ENCODE measurements around the gene DYNLL1.
"Not testable (repeated sequence)": the region's sequence is repeated elsewhere in the genome, so short reads cannot be mapped to it uniquely, and the experiment has no call there.

DYNLL1 gene

GRCh38 chr12:120475643-120476042 lies 20.3 kb upstream of the DYNLL1 start:
- no peak for DNase-seq

DNA sequence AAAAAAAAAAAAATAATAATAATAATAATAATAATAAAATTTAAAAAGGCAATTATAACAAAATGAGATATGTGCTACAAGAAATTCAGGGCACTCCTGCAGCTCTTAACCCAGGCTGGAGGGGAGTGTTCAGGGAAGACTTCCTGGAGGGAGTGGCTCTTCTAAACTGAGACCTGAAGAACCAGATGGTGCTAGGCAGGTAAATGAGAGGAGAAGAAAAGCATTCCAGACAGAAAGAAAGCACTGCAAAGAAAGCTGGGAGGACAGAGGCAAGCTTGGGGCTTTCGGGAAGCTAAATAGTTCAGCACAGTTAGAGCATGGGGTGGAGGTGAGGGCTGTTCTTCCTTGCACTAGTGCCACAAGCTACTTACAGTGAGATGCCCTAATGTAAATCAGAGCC lies 16.5 kb upstream of the DYNLL1 start:
- no peak for DNase-seq

- no peak for DNase-seq
Measured at GRCh38 chr12:120480211-120480610, 15.7 kb upstream of the DYNLL1 start.

GRCh38 chr12:120481022-120481767 lies 14.7 kb upstream of the DYNLL1 start:
- no peak for DNase-seq

DNA sequence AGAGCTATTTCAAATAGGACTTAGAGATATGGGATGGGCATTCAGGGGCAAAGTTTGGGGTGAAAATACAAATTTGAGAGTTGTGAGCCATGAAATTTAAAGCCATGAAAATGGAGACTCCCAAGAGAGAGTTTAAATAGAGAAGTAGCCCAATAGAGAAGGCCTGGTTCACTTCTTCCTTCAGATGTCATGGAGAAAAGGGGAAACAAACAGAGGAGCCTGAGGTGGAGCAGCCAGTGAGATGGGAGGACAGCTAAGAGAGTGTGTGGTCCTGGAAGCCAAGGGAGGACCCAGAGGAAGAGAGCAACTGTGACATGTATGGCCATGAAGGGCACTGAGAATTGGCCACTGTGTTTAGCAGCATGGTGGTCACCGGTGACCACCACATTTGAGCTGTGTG lies 12.3 kb upstream of the DYNLL1 start:
- no peak for DNase-seq

GRCh38 chr12:120485961-120486881 lies 9.7 kb upstream of the DYNLL1 start:
- no peak for DNase-seq

DNA sequence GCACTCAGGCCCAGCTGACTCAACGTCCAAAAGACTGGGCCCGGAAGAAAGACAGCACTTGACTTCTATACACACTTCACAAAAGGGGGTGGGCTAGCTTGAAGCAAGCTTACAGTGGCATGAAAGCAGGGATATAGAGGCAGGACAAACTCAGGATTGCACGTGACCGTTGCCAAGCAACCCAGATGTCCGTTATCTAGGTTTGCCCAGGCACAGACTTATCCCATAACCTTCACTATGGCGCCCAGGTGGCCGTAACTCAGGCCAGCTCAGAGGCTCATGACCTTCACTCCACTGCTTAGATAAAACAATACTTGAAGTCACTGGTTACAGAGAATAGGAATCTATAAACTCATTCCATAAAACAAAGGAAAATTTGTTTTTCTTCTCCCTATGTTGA lies 8.4 kb upstream of the DYNLL1 start:
- not testable (repeated sequence) for DNase-seq

- no peak for DNase-seq
Measured at GRCh38 chr12:120488057-120488640, 7.8 kb upstream of the DYNLL1 start.

GRCh38 chr12:120489018-120489417 lies 6.9 kb upstream of the DYNLL1 start:
- no peak for DNase-seq

DNA sequence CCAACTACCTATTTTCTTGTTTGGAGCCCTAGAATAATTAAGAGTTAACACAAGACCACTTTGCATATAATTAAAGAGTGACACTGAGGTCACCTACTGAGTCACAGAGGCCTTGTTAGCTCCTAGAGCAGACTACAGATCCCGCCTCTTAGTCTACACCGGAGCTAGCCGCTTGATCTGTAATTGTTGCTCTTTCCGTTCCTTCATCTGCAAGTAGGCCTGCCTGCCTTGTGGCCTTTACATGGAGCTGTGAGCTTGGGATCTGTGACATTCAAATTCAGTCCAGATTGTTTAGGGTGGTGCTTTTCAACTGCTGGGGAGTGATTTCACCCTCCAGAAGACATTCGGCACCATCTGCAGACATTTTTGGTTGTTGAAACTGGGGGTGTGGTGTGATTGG lies 5.6 kb upstream of the DYNLL1 start:
- DNase-seq: no peak

DNA sequence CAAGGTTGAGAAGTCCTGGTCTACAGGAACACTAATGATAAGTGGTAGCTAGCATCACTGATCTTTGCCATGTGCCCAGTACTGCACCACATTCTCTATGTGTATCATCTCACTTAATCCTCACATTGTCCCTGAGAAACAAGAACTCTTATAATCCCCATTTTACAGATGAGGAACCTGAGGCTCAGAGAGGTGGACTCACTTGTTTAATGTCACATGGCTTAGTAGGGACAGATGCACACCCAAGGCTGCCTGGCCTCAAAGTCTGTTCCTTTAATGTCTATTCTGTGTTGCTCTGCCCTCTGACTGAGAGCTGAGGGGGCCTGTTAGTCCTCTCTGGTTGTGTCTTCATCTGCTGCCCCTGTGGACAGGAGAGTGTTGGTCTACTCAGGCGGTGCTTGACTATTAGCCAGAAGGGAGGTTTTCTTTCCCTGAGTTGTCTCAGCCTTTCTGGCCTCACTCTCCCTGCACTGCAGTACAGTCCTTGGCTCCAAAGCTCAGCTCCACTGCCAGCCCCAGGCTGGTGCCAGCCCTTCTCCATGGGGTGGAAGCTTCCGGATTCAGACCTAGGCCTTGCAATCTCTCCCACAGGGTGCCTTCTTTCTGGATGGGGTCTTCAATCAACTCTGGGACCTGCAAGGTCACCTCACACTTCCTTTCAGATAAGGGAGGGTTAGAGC lies 4.9 kb upstream of the DYNLL1 start:
- DNase-seq: no peak

- DNase-seq: no peak
Measured at GRCh38 chr12:120495186-120495730, 655 bp upstream of the DYNLL1 start.

GRCh38 chr12:120496413-120497340 lies 764 bp downstream of the DYNLL1 start:
- DNase-seq: peak; percentile 20

DNA sequence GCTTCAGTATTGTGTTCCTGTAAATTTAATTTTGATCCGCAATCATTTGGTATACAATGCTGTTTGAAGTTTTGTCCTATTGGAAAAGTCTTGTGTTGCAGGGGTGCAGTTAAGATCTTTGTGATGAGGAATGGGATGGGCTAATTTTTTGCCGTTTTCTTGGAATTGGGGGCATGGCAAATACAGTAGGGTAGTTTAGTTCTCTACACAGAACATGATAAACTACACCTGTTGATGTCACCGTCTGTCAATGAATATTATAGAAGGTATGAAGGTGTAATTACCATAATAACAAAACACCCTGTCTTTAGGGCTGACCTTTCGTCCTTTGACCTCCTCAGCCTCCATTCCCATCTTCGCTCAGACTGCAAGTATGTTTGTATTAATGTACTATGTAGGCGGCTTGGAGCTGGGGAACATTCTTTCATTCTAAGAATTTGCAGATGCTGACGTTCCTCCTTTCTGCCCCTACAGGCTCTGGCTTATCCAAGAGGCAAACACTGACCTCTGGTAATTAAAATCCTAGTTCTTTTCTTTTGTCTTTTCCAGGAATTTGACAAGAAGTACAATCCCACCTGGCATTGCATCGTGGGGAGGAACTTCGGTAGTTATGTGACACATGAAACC lies 1.7 kb downstream of the DYNLL1 start:
- DNase-seq: no peak

DNA sequence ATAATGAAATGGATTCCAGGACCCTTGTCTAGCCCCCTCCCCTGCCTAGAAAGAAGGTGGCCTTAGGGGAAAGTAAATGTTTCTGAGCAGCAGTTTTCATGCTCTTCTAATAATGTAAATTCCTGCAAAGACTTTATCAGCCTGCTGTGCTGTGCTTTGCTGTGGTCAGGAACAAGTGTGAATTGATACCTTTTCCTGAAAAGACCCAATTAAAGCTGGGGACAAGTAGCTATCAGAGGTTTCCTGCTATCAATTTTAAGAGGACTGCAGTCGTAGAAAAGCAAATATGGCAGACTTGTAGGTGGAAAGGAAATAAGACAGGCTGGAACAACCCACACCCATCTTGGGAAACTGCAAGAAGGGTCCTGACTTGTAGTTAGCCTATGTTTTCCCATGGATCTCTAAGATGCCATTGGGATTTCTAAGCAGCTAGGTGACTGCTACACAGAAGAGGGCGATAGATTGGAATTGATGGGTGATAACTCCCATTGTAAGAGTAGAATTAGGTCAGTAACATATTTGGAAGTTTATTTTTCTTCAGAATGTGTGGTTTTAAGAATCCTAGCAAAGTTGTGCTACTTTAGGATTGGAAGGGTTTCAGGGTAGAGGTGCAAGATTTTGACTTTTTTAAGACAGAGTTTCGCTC lies 3.1 kb downstream of the DYNLL1 start:
- DNase-seq: no peak

- no peak for DNase-seq
Measured at GRCh38 chr12:120500581-120500980, 4.7 kb downstream of the DYNLL1 start.

- no peak for DNase-seq
Measured at GRCh38 chr12:120504587-120504986, 8.7 kb downstream of the DYNLL1 start.

- DNase-seq: no peak
Measured at GRCh38 chr12:120508537-120508936, 12.6 kb downstream of the DYNLL1 start.

DNA sequence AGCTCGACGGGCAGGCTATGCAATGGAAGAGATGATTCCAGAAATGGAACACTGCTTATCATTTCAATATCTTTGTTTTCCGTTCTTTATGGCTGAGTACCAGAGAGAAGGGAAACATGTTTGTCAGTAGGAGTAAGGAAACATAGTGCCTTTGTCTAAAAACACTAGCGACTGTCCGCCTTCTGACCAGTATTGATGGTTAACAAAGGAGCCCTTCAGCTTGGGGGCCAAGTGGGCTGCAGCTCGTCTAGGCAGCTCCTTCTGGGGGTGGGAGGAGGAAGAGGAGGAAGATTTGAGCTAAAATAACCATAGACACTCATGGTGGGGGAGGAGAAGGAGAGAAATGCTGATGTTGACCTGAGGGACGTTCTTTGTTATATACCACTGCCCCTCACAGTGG lies 18.1 kb downstream of the DYNLL1 start:
- no peak for DNase-seq

DNA sequence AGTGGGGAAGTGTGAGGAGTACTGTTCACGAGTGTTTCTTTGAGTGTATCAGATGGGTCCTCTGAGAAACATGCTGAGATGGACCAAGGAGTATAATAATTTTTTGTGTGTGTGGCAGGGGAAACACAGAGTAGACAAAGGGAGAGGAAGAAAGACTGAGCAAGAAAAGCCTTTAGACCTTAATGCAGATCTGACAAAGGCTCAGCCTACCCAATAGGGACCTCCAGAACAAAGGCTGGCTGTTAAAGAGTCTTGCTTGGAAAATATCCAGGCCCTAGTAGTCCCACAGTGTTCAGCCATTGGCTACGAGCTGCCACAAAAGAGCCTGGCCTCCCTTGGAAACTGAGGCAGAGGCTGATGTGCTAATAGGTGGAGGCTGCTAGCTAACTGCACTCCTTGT lies 19.6 kb downstream of the DYNLL1 start:
- no peak for DNase-seq

DNA sequence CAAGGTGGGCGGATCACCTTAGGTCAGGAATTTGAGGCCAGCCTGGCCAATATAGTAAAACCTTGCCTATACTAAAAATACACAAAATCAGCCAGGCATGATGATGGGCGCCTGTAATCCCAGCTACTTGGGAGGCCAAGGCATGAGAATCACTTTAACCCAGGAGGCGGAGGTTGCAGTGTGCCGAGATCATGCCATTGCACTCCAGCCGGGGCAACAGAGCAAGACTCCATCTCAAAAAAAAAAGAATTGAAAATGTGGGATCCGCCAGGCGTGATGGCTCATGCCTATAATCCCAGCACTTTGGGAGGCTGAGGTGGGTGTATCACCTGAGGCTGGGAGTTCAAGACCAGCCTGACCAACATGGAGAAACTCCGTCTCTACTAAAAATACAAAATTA lies 23.4 kb downstream of the DYNLL1 start:
- DNase-seq: not testable (repeated sequence)

Measured in NK-92 treated with Interleukin-12 subunit alpha and Interleukin-12 subunit beta, amount 100 ng/mL, for 24 hours (cell line).